HCT116 (cell line): ENCODE measurements around the gene GTF3C5. TPM values are rescaled to one million over a fixed set of nuclear protein-coding genes. Genes with fewer than 3 reads are reported as not detected.

Experiments used
- ATAC-seq: fragments of 200-7000 bp; cut with Tn5 transposase; 2 replicates; pipeline ENCODE4 v1.9.1; 2020; ENCODE audit warnings: mild to moderate bottlenecking, moderate library complexity
- BruUV-seq: library from RNA; stranded (reverse); fragments of 400-500 nt; replicated peaks from 2 replicates; lab custom pipeline; 2021; lab: Mats Ljungman, UMichigan
- CTCF ChIA-PET: fragments of 300-600 bp; sonication (Branson Sonifier 250); formaldehyde crosslinking; loops from one replicate; lab custom pipeline; 2021; ENCODE audit warnings: antibody characterized with exemption; lab: Charles Lee
- POLR2A ChIA-PET: fragments of 300-600, 350-600 bp; sonication (Branson Sonifier 250); formaldehyde crosslinking; loops from one replicate; lab custom pipeline; 2021; ENCODE audit warnings: antibody characterized with exemption; lab: Charles Lee
- RAD21 ChIA-PET, 2 experiments: fragments of 300-600 bp; sonication (Branson Sonifier 250); formaldehyde crosslinking; loops; one replicate each; lab custom pipeline; 2023; ENCODE audit warnings: low total read pairs in 2 of 2; ENCODE audit not compliant: uncharacterized antibody in 2 of 2, unreplicated experiment in 2 of 2, low non-redundant PET in 1 of 2; lab: Charles Lee
- DNase-seq: peaks from one replicate; pipeline ENCODE4 v3.0.0-alpha.2; 2010; ENCODE audit warnings: low read depth, low spot score
- H2AFZ ChIP-seq: fragments of 200-600 bp; shearing (Covaris generic), sonication (generic); 2 replicates; pipeline ENCODE4 v1.6.1; 2017; ENCODE audit warnings: low read depth, mixed run types, mixed read lengths, antibody characterized with exemption, low read length; ENCODE audit not compliant: poor library complexity, severe bottlenecking
- H3K27ac ChIP-seq: 2 replicates; pipeline ENCODE4 v1.5.1; 2012; ENCODE audit warnings: low read depth, low read length
- H3K27me3 ChIP-seq: fragments of 200-600 bp; sonication (generic); 2 replicates; pipeline ENCODE4 v1.6.1; 2016; ENCODE audit warnings: mixed run types, low read length, mixed read lengths; ENCODE audit not compliant: insufficient read depth
- H3K36me3 ChIP-seq, 2 experiments: fragments of 200-500 bp in 1 of 2; fragments of 200-600 bp in 1 of 2; sonication (Bioruptor generic) in 1 of 2; sonication (generic) in 1 of 2; 2 replicates each; pipeline versions ENCODE4 v1.5.1 to v1.6.1; 2014 to 2016; ENCODE audit warnings: low read length in 2 of 2, inconsistent platforms in 1 of 2, mixed read lengths in 1 of 2, mixed run types in 1 of 2; ENCODE audit not compliant: insufficient read depth in 2 of 2, control insufficient read depth in 1 of 2
- H3K4me1 ChIP-seq, 2 experiments: fragments of 200-600 bp in 1 of 2; sonication (generic) in 1 of 2; 2 replicates each; pipeline versions ENCODE4 v1.5.1 to v1.6.1; 2012 to 2017; ENCODE audit warnings: low read length in 2 of 2, inconsistent platforms in 1 of 2, mild to moderate bottlenecking in 1 of 2, mixed read lengths in 1 of 2, mixed run types in 1 of 2, moderate library complexity in 1 of 2; ENCODE audit not compliant: insufficient read depth in 2 of 2, control insufficient read depth in 1 of 2
- H3K4me2 ChIP-seq: fragments of 200-600 bp; sonication (generic); 2 replicates; pipeline ENCODE4 v1.6.1; 2017; ENCODE audit warnings: mixed run types, low read length, mixed read lengths
- H3K4me3 ChIP-seq, 2 experiments: fragments of 200-600 bp in 1 of 2; sonication (generic) in 1 of 2; replicated peaks in 1 of 2; 2 replicates each; pipeline ENCODE4 v1.5.1; 2011 to 2016; ENCODE audit warnings: low read length in 2 of 2, control low read depth in 1 of 2, low read depth in 1 of 2, mild to moderate bottlenecking in 1 of 2, mixed read lengths in 1 of 2, mixed run types in 1 of 2
- H3K79me2 ChIP-seq: fragments of 200-600 bp; sonication (generic); 2 replicates; pipeline ENCODE4 v1.6.1; 2017; ENCODE audit warnings: mild to moderate bottlenecking, mixed run types, low read length, moderate library complexity, mixed read lengths; ENCODE audit not compliant: insufficient read depth
- H3K9ac ChIP-seq: fragments of 200-600 bp; sonication (generic); 2 replicates; pipeline ENCODE4 v1.6.1; 2016; ENCODE audit warnings: low read length, mixed read lengths
- H3K9me2 ChIP-seq: fragments of 200-600 bp; sonication (generic), shearing (Covaris generic); 2 replicates; pipeline ENCODE4 v1.6.1; 2017; ENCODE audit warnings: mixed run types, mild to moderate bottlenecking, moderate library complexity; ENCODE audit not compliant: insufficient read depth
- H3K9me3 ChIP-seq, 2 experiments: fragments of 200-500 bp in 1 of 2; fragments of 200-600 bp in 1 of 2; sonication (Bioruptor generic) in 1 of 2; sonication (generic) in 1 of 2; 2 replicates each; pipeline ENCODE4 v1.6.1; 2014 to 2017; ENCODE audit warnings: low read length in 2 of 2, mixed read lengths in 2 of 2, inconsistent platforms in 1 of 2, low read depth in 1 of 2, mild to moderate bottlenecking in 1 of 2, mixed run types in 1 of 2, moderate library complexity in 1 of 2; ENCODE audit not compliant: control insufficient read depth in 1 of 2, insufficient read depth in 1 of 2
- H4K20me1 ChIP-seq: fragments of 200-600 bp; sonication (generic), shearing (Covaris generic); 2 replicates; pipeline ENCODE4 v1.6.1; 2017; ENCODE audit warnings: mixed run types, mild to moderate bottlenecking, moderate library complexity; ENCODE audit not compliant: insufficient read depth
- ATF3 ChIP-seq: IDR thresholded peaks from 2 replicates; pipeline ENCODE4 v1.6.1; 2012
- CBX3 ChIP-seq: IDR thresholded peaks from 2 replicates; pipeline ENCODE4 v1.6.1; 2012; ENCODE audit warnings: low read depth
- ELF1 ChIP-seq: IDR thresholded peaks from 2 replicates; pipeline ENCODE4 v1.6.1; 2012; ENCODE audit warnings: low read depth, borderline replicate concordance
- EZH2phosphoT487 ChIP-seq: fragments of 200-600 bp; IDR thresholded peaks from 2 replicates; pipeline ENCODE4 v1.6.1; 2018; ENCODE audit warnings: antibody characterized with exemption, borderline replicate concordance
- FOSL1 ChIP-seq: IDR thresholded peaks from 2 replicates; pipeline ENCODE4 v1.6.1; 2012; ENCODE audit warnings: low read depth
- JUND ChIP-seq: IDR thresholded peaks from 2 replicates; pipeline ENCODE4 v1.6.1; 2012
- POLR2A ChIP-seq: IDR thresholded peaks from 2 replicates; pipeline ENCODE4 v1.7.0; 2011; ENCODE audit warnings: borderline replicate concordance; ENCODE audit not compliant: insufficient read depth, insufficient read length; ENCODE audit errors: extremely low read depth
- RAD21 ChIP-seq: IDR thresholded peaks from 2 replicates; pipeline ENCODE4 v1.6.1; 2012; ENCODE audit warnings: low read depth, mild to moderate bottlenecking
- SIN3A ChIP-seq: IDR thresholded peaks from 2 replicates; pipeline ENCODE4 v1.6.1; 2012; ENCODE audit warnings: low read depth
- SP1 ChIP-seq: IDR thresholded peaks from 2 replicates; pipeline ENCODE4 v1.6.1; 2012; ENCODE audit warnings: low read depth
- SRF ChIP-seq: IDR thresholded peaks from 2 replicates; pipeline ENCODE4 v1.6.1; 2012; ENCODE audit warnings: low read depth
- TCF7L2 ChIP-seq: IDR thresholded peaks from 2 replicates; pipeline ENCODE4 v1.7.0; 2011; ENCODE audit warnings: borderline replicate concordance, inconsistent platforms; ENCODE audit not compliant: insufficient read depth, insufficient read length; ENCODE audit errors: extremely low read depth
- ZNF274 ChIP-seq: fragments of 200-500 bp; sonication (Bioruptor generic); IDR thresholded peaks from 2 replicates; pipeline ENCODE4 v1.6.1; 2014; ENCODE audit warnings: mild to moderate bottlenecking, low read depth, low read length, inconsistent platforms
- intact Hi-C: fragments of 100-400 bp; cut with micrococcal nuclease; formaldehyde crosslinking; loops from 2 replicates; pipeline ENCODE4 v1.10.0; 2022
- total RNA-seq: library from RNA; stranded (reverse); gene quantifications from one replicate; pipeline ENCODE4 v1.2.1, GENCODE V29; 2021; ENCODE audit not compliant: unreplicated experiment
- TF ChIP-seq, protein P1 (sequence below): IDR thresholded peaks from 2 replicates; pipeline ENCODE4 v1.6.1; 2012
- TF ChIP-seq, protein P2 (sequence below): IDR thresholded peaks from 2 replicates; pipeline ENCODE4 v1.6.1; 2012; ENCODE audit warnings: low read depth
- TF ChIP-seq, protein P3 (sequence below): IDR thresholded peaks from 2 replicates; pipeline ENCODE4 v1.6.1; 2011; ENCODE audit warnings: mild to moderate bottlenecking, low read length, moderate library complexity; ENCODE audit not compliant: insufficient replicate concordance; ENCODE audit errors: extremely low read depth

GTF3C5 gene
- total RNA-seq, 1 experiment from 2014 or later, result 95.1 TPM

GRCh38 chr9:133005957-133006356 is 24.8 kb upstream of the GTF3C5 start:
- H3K9me2 ChIP-seq, result no peaks in the 10 kb centered on the region
- no peak for DNase-seq
- H4K20me1 ChIP-seq, result no peaks in the 10 kb centered on the region
- no peaks in the 10 kb centered on the region for H3K4me1 ChIP-seq
- 0 out of 4 replicates have a peak, but pooled peaks cover 0 to 3% of the 10 kb centered on the region in 2 experiments for H3K9me3 ChIP-seq
- H3K27ac ChIP-seq, result no peak overlapping the region
- ChIA-PET POLR2A (no interaction called here), RAD21 (no interaction called here), CTCF (no interaction called here)
- H3K9ac ChIP-seq, result no peak overlapping the region
- TF ChIP-seq EZH2phosphoT487 (no peak), SIN3A (no peak), CBX3 (no peak), ATF3 (no peak), SP1 (no peak), RAD21 (no peak), ZNF274 (no peak), POLR2A (no peak), TCF7L2 (no peak), JUND (no peak), SRF (no peak), ELF1 (no peak), FOSL1 (no peak)
- TF ChIP-seq, protein P1, sequence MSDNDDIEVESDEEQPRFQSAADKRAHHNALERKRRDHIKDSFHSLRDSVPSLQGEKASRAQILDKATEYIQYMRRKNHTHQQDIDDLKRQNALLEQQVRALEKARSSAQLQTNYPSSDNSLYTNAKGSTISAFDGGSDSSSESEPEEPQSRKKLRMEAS, result no peak
- TF ChIP-seq, protein P2, sequence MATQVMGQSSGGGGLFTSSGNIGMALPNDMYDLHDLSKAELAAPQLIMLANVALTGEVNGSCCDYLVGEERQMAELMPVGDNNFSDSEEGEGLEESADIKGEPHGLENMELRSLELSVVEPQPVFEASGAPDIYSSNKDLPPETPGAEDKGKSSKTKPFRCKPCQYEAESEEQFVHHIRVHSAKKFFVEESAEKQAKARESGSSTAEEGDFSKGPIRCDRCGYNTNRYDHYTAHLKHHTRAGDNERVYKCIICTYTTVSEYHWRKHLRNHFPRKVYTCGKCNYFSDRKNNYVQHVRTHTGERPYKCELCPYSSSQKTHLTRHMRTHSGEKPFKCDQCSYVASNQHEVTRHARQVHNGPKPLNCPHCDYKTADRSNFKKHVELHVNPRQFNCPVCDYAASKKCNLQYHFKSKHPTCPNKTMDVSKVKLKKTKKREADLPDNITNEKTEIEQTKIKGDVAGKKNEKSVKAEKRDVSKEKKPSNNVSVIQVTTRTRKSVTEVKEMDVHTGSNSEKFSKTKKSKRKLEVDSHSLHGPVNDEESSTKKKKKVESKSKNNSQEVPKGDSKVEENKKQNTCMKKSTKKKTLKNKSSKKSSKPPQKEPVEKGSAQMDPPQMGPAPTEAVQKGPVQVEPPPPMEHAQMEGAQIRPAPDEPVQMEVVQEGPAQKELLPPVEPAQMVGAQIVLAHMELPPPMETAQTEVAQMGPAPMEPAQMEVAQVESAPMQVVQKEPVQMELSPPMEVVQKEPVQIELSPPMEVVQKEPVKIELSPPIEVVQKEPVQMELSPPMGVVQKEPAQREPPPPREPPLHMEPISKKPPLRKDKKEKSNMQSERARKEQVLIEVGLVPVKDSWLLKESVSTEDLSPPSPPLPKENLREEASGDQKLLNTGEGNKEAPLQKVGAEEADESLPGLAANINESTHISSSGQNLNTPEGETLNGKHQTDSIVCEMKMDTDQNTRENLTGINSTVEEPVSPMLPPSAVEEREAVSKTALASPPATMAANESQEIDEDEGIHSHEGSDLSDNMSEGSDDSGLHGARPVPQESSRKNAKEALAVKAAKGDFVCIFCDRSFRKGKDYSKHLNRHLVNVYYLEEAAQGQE, result no peak
- TF ChIP-seq, protein P3, sequence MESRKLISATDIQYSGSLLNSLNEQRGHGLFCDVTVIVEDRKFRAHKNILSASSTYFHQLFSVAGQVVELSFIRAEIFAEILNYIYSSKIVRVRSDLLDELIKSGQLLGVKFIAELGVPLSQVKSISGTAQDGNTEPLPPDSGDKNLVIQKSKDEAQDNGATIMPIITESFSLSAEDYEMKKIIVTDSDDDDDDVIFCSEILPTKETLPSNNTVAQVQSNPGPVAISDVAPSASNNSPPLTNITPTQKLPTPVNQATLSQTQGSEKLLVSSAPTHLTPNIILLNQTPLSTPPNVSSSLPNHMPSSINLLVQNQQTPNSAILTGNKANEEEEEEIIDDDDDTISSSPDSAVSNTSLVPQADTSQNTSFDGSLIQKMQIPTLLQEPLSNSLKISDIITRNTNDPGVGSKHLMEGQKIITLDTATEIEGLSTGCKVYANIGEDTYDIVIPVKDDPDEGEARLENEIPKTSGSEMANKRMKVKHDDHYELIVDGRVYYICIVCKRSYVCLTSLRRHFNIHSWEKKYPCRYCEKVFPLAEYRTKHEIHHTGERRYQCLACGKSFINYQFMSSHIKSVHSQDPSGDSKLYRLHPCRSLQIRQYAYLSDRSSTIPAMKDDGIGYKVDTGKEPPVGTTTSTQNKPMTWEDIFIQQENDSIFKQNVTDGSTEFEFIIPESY, result no peak
- H3K4me2 ChIP-seq, result no peak overlapping the region
- intact Hi-C loops, result no loop called here
- ATAC-seq, result no peak
- no peak overlapping the region for H2AFZ ChIP-seq
- H3K27me3 ChIP-seq, result no peaks in the 10 kb centered on the region
- BruUV-seq, result no TSS peak
- no peaks in the 10 kb centered on the region for H3K79me2 ChIP-seq
- H3K4me3 ChIP-seq, result no peak overlapping the region
- no peaks in the 10 kb centered on the region for H3K36me3 ChIP-seq
